Activated CD8-positive, alpha-beta memory T cell treated with anti-CD3 and anti-CD28 coated beads, Interleukin-2, amount 10 ng/mL, durations not matched to agents 7 days and 5 days (primary cell): ENCODE results near the gene EBF4. TPM values are rescaled to one million over a fixed set of nuclear protein-coding genes. Genes with fewer than 3 reads are reported as not detected.
A peak's percentile ranks its signal among the peaks of the same experiment; 100 is the strongest.

Experiments
- ATAC-seq: fragments of 150-1000 bp; cut with Tn5 transposase; one replicate; pipeline ENCODE4 v1.10.0; 2021; ENCODE audit warnings: moderate library complexity
- CTCF ChIA-PET: fragments of 350-600 bp; sonication (Branson Sonifier 250); formaldehyde crosslinking; loops from one replicate; lab custom pipeline; 2021; ENCODE audit warnings: antibody characterized with exemption; lab: Charles Lee
- DNase-seq: peaks from one replicate; pipeline ENCODE4 v3.0.0-alpha.2; 2020
- H3K27ac Mint-ChIP-seq: one replicate; pipeline ENCODE4 v1.8.0; 2021; ENCODE audit warnings: mild to moderate bottlenecking, mixed read lengths
- H3K27me3 Mint-ChIP-seq: one replicate; pipeline ENCODE4 v1.8.0; 2021; ENCODE audit warnings: mixed read lengths
- H3K36me3 Mint-ChIP-seq: one replicate; pipeline ENCODE4 v1.8.0; 2021; ENCODE audit warnings: mild to moderate bottlenecking, mixed read lengths
- H3K4me1 Mint-ChIP-seq: one replicate; pipeline ENCODE4 v1.8.0; 2021; ENCODE audit warnings: mixed read lengths
- H3K4me3 Mint-ChIP-seq: one replicate; pipeline ENCODE4 v1.8.0; 2021; ENCODE audit warnings: mild to moderate bottlenecking, moderate library complexity, mixed read lengths
- H3K9me3 Mint-ChIP-seq: one replicate; pipeline ENCODE4 v1.8.0; 2022; ENCODE audit warnings: low read depth, mixed read lengths
- total RNA-seq, 2 experiments: library from RNA; stranded (reverse); gene quantifications; one replicate each; pipeline ENCODE4 v1.2.3, GENCODE V29; 2021

EBF4 gene
- total RNA-seq, 2 experiments from 2014 or later: 1.3 to 3.1 TPM

- CTCF ChIA-PET: no interaction called here
- ATAC-seq (no peak), DNase-seq (no peak)
- H3K9me3 Mint-ChIP-seq: no peaks in the 10 kb centered on the region
- no peak overlapping the region for H3K4me3 Mint-ChIP-seq
- H3K36me3 Mint-ChIP-seq: no peaks in the 10 kb centered on the region
- H3K27me3 Mint-ChIP-seq: peaks cover 56% of the 10 kb centered on the region
- no peaks in the 10 kb centered on the region for H3K4me1 Mint-ChIP-seq
- no peak overlapping the region for H3K27ac Mint-ChIP-seq
Observed at GRCh38 chr20:2783908-2784566, 91.5 kb downstream of the EBF4 start.

- no peak for ATAC-seq
- H3K4me3 Mint-ChIP-seq: no peak overlapping the region
Observed at GRCh38 chr20:2793471-2793870, 100.9 kb downstream of the EBF4 start.

GRCh38 chr20:2794202-2794748, 101.7 kb downstream of the EBF4 start:
- CTCF ChIA-PET: no interaction called here
- Mint-ChIP-seq H3K4me3 (no peak overlapping the region), H3K4me1 (peaks cover 4% of the 10 kb centered on the region), H3K27ac (no peak overlapping the region), H3K36me3 (no peaks in the 10 kb centered on the region), H3K27me3 (peaks cover 58% of the 10 kb centered on the region), H3K9me3 (no peaks in the 10 kb centered on the region)
- DNase-seq: no peak
- no peak for ATAC-seq

More at GRCh38 chr20:2793471-2793870, 100.9 kb downstream of the EBF4 start:
- Mint-ChIP-seq H3K27me3 (peaks cover 57% of the 10 kb centered on the region), H3K9me3 (no peaks in the 10 kb centered on the region), H3K36me3 (no peaks in the 10 kb centered on the region), H3K27ac (no peak overlapping the region), H3K4me1 (peaks cover 4% of the 10 kb centered on the region)
- no peak for DNase-seq
- CTCF ChIA-PET: no interaction called here

- no peak overlapping the region for H3K4me3 Mint-ChIP-seq
- peaks cover 2% of the 10 kb centered on the region for H3K36me3 Mint-ChIP-seq
- CTCF ChIA-PET: no interaction called here
- ATAC-seq (no peak), DNase-seq (no peak)
- peaks cover 9% of the 10 kb centered on the region for H3K4me1 Mint-ChIP-seq
- no peaks in the 10 kb centered on the region for H3K9me3 Mint-ChIP-seq
- H3K27me3 Mint-ChIP-seq: peaks cover 58% of the 10 kb centered on the region
- H3K27ac Mint-ChIP-seq: no peak overlapping the region
Observed at GRCh38 chr20:2794866-2795447, 102.4 kb downstream of the EBF4 start.

- Mint-ChIP-seq H3K27me3 (peaks cover 57% of the 10 kb centered on the region), H3K36me3 (peaks cover 3% of the 10 kb centered on the region), H3K4me3 (no peak overlapping the region), H3K4me1 (peaks cover 11% of the 10 kb centered on the region), H3K9me3 (no peaks in the 10 kb centered on the region), H3K27ac (no peak overlapping the region)
- CTCF ChIA-PET: no interaction called here
- ATAC-seq (no peak), DNase-seq (no peak)
Observed at GRCh38 chr20:2795451-2795850, 102.9 kb downstream of the EBF4 start.

- ATAC-seq: no peak
- peaks cover 4% of the 10 kb centered on the region for H3K36me3 Mint-ChIP-seq
Observed at GRCh38 chr20:2796011-2796660, 103.6 kb downstream of the EBF4 start.

GRCh38 chr20:2797136-2797983, 104.8 kb downstream of the EBF4 start:
- no peak overlapping the region for H3K27ac Mint-ChIP-seq
- no peak for DNase-seq
- CTCF ChIA-PET: no interaction called here
- H3K27me3 Mint-ChIP-seq: peaks cover 55% of the 10 kb centered on the region
- no peak overlapping the region for H3K4me3 Mint-ChIP-seq
- H3K36me3 Mint-ChIP-seq: peaks cover 5% of the 10 kb centered on the region
- no peak for ATAC-seq
- H3K9me3 Mint-ChIP-seq: no peaks in the 10 kb centered on the region
- H3K4me1 Mint-ChIP-seq: peaks cover 20% of the 10 kb centered on the region

More at GRCh38 chr20:2796011-2796660, 103.6 kb downstream of the EBF4 start:
- H3K4me3 Mint-ChIP-seq: no peak overlapping the region
- no peaks in the 10 kb centered on the region for H3K9me3 Mint-ChIP-seq
- peaks cover 17% of the 10 kb centered on the region for H3K4me1 Mint-ChIP-seq
- CTCF ChIA-PET: no interaction called here
- no peak for DNase-seq
- peaks cover 58% of the 10 kb centered on the region for H3K27me3 Mint-ChIP-seq
- no peak overlapping the region for H3K27ac Mint-ChIP-seq

- H3K27me3 Mint-ChIP-seq: peaks cover 53% of the 10 kb centered on the region
- H3K27ac Mint-ChIP-seq: no peak overlapping the region
- H3K4me3 Mint-ChIP-seq: no peak overlapping the region
- DNase-seq: no peak
- ATAC-seq: no peak
- no peaks in the 10 kb centered on the region for H3K9me3 Mint-ChIP-seq
- peaks cover 6% of the 10 kb centered on the region for H3K36me3 Mint-ChIP-seq
- CTCF ChIA-PET: no interaction called here
- H3K4me1 Mint-ChIP-seq: peaks cover 20% of the 10 kb centered on the region
Observed at GRCh38 chr20:2798095-2798805, 105.7 kb downstream of the EBF4 start.

- Mint-ChIP-seq H3K9me3 (no peaks in the 10 kb centered on the region), H3K36me3 (peaks cover 6% of the 10 kb centered on the region), H3K4me3 (no peak overlapping the region), H3K27me3 (peaks cover 52% of the 10 kb centered on the region), H3K4me1 (peaks cover 20% of the 10 kb centered on the region), H3K27ac (no peak overlapping the region)
- no peak for ATAC-seq
- no peak for DNase-seq
- CTCF ChIA-PET: interaction anchor here (1.1 kb wide), 1 partner anchor 43 kb away, joined by 3 read pairs; no protein-coding TSS in a partner anchor
Observed at GRCh38 chr20:2798814-2799213, 106.2 kb downstream of the EBF4 start.

- CTCF ChIA-PET: interaction anchor here (1.1 kb wide), 1 partner anchor 44 kb away, joined by 3 read pairs; no protein-coding TSS in a partner anchor
- DNase-seq: no peak
- Mint-ChIP-seq H3K27me3 (peaks cover 56% of the 10 kb centered on the region), H3K36me3 (peaks cover 6% of the 10 kb centered on the region), H3K4me1 (peaks cover 20% of the 10 kb centered on the region), H3K4me3 (peak overlapping the region; percentile 70), H3K27ac (no peak overlapping the region), H3K9me3 (no peaks in the 10 kb centered on the region)
- no peak for ATAC-seq
Observed at GRCh38 chr20:2799271-2799670, 106.7 kb downstream of the EBF4 start.

- Mint-ChIP-seq H3K4me1 (peaks cover 20% of the 10 kb centered on the region), H3K27me3 (peaks cover 58% of the 10 kb centered on the region), H3K27ac (no peak overlapping the region), H3K4me3 (peak overlapping the region; percentile 70), H3K9me3 (no peaks in the 10 kb centered on the region), H3K36me3 (peaks cover 6% of the 10 kb centered on the region)
- DNase-seq (no peak), ATAC-seq (peak; percentile 17)
- CTCF ChIA-PET: interaction anchor here (1.1 to 1.8 kb wide), 2 partner anchors 44 to 47 kb away, joined by 3 to 9 read pairs; no protein-coding TSS in a partner anchor
Observed at GRCh38 chr20:2799688-2800520, 107.3 kb downstream of the EBF4 start.
